GM12864 (cell line): ENCODE data around the gene XPNPEP1.

Experiments
- DNase-seq: peaks from one replicate; pipeline ENCODE4 v3.0.0-alpha.2; 2011; ENCODE audit warnings: low read depth
- H3K4me3 ChIP-seq: 2 replicates; pipeline ENCODE4 v1.5.1; 2011; ENCODE audit warnings: mild to moderate bottlenecking, low read depth, low read length, control low read depth
- TF ChIP-seq, protein P1 (sequence below): IDR thresholded peaks from 2 replicates; pipeline ENCODE4 v1.5.1; 2011; ENCODE audit warnings: low read depth, mild to moderate bottlenecking, moderate library complexity, low read length, control low read depth, inconsistent platforms; ENCODE audit errors: missing control alignments

Gene XPNPEP1

DNA sequence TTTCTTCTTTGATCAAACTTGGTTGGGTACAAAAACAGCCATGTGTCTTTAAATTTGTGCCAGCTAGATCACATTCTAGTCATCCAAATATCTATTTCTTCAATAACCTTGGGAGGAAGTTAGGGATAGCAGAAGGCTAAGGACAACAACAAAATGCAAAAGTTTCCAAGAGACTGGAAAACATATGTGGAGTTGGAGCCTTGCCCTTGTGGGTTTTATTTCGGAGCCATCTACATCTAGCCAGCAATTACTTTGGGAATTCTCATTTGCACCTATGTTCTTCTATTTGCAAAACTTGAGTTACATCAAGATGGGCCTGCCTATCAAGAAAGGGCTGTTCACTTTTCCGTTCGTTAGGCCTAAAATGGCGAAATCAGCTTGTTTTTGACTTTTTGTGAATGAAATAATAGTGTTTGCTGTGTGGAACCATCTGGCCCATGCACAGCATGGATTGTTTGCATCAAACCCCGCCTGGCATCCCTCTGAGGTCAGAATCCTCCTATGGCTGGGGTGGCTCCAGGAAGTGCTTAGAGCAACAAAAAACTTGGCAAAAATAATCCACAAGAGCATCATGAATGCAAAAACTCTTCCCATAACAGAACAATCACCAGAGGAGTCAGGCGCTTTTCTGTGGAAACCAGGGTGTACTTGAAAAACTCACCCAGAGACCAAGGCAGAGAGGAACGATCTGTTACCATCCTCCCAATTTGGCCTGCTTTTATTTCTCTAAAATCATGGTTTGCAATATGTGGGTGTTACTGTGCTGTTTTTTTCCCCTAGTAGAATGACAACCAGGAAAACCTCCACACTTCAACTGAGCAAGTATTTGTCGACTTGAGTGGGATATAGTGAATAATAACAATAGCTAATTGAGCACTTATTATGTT, 36.2 kb upstream of the XPNPEP1 start:
- TF ChIP-seq, protein P1, sequence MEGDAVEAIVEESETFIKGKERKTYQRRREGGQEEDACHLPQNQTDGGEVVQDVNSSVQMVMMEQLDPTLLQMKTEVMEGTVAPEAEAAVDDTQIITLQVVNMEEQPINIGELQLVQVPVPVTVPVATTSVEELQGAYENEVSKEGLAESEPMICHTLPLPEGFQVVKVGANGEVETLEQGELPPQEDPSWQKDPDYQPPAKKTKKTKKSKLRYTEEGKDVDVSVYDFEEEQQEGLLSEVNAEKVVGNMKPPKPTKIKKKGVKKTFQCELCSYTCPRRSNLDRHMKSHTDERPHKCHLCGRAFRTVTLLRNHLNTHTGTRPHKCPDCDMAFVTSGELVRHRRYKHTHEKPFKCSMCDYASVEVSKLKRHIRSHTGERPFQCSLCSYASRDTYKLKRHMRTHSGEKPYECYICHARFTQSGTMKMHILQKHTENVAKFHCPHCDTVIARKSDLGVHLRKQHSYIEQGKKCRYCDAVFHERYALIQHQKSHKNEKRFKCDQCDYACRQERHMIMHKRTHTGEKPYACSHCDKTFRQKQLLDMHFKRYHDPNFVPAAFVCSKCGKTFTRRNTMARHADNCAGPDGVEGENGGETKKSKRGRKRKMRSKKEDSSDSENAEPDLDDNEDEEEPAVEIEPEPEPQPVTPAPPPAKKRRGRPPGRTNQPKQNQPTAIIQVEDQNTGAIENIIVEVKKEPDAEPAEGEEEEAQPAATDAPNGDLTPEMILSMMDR = no peak
- H3K4me3 ChIP-seq = no peak overlapping the region
- DNase-seq = no peak

DNA sequence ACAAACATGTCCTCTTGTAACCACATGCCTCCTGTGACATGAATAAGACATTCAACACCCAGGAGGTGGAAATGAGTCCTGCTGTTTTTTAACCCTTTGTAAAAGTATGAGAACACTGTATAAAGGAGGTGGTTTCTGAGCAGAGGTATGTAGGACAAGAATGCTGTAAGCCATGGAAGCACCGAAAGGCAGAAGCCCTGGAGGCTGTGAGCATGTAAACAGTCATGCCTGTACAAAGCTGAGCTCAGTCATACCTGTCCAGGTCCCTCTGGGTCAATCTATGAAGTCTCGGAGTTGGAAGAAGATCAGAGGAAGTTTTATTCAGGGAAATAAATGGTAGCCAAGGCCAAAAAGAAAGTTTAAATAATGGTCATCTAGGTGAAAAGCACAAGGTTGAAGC, 34.7 kb upstream of the XPNPEP1 start:
- no peak overlapping the region for H3K4me3 ChIP-seq
- no peak for DNase-seq
- TF ChIP-seq, protein P1 = no peak

DNA sequence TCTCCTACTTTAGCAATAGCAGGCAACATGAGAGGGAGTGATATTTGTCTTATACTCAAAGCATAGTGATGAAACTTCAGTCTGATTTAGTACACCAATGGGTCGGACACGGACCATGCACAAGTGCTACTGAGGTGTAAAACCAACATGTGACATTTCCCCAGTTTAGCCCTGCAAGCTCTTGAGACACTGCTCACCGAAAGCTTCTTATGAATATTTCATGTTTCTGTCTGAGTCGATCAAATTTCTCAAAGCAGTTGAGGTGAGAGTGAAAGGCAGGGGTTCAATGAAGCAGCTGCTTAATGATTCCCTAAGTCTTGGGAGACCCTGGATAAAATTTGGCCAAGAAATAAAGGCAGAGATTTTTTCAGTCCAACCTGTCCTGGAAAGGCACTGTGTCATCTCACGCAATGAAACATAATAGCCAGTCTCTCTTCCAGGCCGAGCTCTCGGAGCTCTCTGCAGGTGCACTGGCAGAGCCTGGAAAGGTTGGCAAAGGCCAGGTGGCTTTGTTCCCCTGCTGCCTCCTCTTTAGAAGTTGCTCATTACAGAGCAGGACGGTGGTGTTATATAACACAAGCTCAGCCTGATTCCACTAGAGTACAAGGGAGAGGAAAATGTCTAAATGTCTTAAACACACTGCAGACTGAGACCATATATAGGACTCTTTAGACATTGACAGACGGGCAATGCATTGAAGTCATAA, 33.9 kb upstream of the XPNPEP1 start:
- TF ChIP-seq, protein P1 = no peak
- no peak overlapping the region for H3K4me3 ChIP-seq
- peak; percentile 90 for DNase-seq

DNA sequence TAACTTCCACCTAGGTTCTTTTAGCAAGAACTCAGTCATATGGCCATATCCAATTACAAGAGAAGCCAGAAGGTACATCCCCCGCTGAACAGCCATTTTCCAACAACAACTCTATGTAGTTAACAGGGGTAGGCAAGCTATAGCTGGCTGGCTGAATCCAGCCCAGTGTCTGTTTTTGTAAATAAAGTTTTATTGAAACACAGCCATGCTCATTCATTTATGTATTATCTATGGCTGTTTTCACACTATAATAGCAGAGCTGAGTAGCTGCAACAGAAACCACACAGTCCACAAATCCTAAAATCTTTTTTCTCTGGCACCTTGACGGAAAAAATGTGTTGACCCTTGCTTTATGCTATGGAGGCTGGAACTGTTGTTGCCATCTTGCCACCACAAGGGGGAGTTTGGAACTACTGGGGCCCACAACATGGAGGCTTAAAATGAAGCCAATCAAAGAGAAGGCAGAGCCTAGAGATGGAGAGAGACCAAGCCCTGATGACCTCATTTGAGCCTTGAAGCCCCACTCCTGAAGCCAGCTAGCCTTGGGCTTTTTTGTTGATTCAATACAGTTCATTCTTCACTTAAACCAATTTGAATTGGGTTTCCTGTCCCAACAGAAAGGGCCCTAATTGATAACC, 33.3 kb upstream of the XPNPEP1 start:
- TF ChIP-seq, protein P1 = peak; percentile 80
- peak; percentile 59 for DNase-seq
- no peak overlapping the region for H3K4me3 ChIP-seq

DNA sequence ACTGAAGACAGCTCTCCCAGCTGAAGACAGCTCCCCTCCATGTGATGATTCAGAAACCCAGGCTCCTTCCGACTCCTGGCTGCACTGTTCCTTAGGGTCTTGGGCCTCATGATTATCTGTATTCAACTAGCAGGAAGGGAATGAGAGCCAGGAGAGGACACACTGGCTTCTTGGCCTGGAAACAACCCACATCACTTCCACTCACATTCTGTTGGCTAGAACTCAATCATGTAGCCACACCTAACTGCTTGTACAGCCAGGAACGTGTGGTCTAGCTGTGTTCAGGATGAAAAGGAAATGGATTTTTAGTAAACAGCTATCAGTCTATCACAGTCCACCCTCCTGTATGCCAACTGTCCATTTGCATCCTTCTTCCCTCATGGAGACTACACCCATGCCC, 30.5 kb upstream of the XPNPEP1 start:
- no peak overlapping the region for H3K4me3 ChIP-seq
- no peak for DNase-seq
- TF ChIP-seq, protein P1 = no peak

DNA sequence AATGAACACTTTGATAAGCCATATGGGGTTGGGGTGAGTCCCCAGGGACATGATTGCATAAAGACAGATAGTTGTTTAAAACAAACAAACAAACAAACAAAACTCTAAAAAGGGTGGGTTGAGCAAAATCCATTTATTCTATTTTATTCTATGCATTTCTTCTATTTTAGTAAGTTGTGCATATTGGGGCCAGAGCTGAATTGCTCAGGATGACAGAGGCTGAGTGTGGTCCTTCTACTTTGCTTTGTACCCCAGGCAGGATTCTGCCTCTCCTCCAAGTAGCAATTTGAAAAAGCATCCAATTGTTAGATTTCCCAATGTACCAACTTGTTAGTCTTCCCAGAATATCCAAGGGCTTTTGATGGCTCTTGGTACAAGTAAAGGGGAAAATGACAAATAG, 29.2 kb upstream of the XPNPEP1 start:
- TF ChIP-seq, protein P1 = no peak
- H3K4me3 ChIP-seq = no peak overlapping the region
- no peak for DNase-seq
